GM19328 (cell line): ENCODE data around the gene ARCN1.
"Not testable (repeated sequence)": the region's sequence is repeated elsewhere in the genome, so short reads cannot be mapped to it uniquely, and the experiment has no call there.

Experiments
- ATAC-seq: cut with Tn5 transposase; IDR thresholded peaks from one replicate; pipeline ENCODE4 v1.9.1; 2021; ENCODE audit warnings: mild to moderate bottlenecking, moderate library complexity; ENCODE audit not compliant: unreplicated experiment

ARCN1 gene

GRCh38 chr11:118604566-118604965 is 32.4 kb downstream of the ARCN1 start:
- ATAC-seq: no peak

DNA sequence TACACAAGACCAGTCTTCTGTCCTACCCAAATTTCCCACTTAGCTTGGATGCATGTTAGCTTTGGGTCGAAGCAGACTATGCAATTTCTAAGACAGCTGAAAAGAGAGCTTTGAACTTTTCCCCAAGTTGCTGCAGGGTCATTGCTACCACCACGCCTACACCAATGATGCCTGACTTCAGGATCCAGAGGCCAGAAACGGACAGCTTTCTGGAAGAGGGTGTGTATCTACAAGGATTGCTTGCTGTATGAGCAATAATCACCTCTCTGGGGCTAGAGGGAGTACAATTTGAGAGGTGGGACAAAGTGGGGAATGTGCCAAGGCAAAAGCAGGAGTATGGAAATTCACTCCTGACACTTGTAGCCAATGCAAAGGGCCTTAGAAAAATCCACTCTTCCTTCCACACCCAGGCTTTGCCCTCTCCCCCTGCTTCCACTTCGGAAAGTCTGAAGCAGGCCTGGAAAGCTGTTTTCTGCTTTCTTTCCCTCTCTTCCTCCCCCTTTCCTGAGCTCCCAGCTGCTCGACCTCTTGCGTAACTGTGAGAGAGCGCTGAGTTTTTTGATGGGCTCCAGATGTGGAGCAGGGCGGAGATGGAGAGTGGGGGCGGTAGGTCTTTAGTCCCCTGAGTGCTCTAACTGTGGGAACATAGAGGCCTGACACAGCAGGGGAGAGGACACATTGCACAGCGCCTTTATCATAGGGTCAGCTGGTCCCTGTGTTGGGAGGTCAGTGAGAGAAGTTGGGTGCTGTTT is 33.1 kb downstream of the ARCN1 start:
- ATAC-seq: no peak

GRCh38 chr11:118606157-118606843 is 34.1 kb downstream of the ARCN1 start:
- ATAC-seq: no peak

DNA sequence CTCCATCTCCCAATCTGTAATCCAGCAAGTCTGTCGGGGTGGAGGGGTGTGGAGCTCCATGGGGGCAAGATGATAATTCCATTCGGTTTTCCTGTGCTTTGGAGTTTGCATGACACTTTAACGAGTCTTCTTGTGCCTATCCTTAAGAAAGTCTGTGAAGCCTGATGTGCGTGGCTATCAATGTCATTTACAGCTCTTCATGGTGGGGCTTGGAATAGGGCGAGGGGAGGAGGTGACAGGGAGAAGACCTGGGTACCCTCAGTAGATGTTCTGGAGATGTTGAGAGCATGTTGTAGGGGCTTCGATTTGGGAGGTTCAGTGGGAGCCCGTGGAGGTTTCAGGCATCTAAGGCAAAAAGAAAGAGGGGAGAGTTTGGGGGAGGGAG is 34.6 kb downstream of the ARCN1 start:
- no peak for ATAC-seq

GRCh38 chr11:118607401-118608359 is 35.5 kb downstream of the ARCN1 start, which contains the start of gene PHLDB1:
PHLDB1 (plus strand) TSS chr11:118607615; CDS start chr11:118613837, 6,222 bp downstream.
- no peak for ATAC-seq

DNA sequence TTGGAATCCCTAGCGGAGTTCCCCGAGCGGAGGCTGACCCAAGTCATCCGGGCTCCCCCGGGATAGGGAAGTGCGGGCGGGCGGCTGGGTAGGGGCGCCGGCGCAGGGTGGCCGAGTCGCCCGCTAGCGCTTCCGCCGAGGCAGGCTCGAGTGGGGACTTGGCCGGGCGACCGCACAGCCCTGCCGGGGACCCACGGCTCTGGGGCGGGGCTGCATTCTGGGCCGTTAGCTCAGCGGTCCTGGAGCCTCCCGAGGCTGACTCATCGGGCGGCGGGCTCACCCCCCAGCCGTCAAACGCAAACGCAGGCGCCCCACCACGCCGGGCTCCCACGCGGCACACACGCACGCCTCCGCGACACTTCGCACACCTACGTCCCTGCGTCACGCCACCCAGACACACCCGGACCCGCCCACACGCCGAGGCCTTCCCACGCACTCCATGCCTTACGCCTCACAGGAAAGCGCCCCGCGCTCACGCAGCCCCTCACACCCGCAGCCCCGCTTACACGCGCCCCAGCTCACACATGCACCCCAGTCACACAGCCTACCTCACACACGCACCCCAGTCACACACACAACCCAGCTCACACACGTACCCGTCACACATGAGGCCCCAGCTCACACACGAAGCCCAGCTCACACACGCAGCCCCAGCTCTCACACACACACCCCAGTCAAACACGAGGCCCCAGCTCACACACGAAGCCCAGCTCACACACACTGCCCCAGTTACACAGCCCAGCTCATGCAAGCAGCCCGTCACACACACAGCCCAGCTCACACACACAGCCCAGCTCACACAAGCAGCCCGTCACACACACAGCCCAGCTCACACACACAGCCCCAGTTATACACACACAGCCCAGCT is 36.4 kb downstream of the ARCN1 start:
- no peak for ATAC-seq

GRCh38 chr11:118609380-118610224 is 37.4 kb downstream of the ARCN1 start:
- no peak for ATAC-seq

DNA sequence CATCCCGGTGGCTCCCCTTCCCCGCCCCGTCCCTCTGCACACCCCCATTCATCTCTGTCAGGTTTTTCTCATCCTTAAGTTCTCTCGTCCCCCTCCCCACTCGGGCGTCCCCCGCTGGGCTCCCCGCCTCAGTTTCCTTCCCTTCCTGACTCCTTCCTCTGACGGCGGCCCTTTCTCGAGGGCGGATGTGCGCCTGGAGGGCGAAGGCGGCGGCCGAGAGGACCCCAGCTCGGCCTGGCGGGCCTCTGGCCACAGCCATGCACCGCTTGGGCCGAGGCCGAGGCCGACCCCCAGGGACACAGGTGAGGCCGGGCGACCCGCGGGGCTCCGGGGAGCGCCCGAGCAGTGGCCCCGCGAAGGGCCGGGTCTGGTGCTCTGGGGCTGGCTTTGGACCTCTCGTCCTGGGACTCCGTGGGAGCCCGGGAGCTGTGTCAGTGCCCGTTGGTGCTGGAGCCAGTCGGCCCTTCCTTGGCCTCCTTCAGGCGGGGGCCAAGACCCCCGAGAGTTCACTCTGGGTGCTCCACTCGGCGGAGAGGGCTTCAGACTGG is 38.1 kb downstream of the ARCN1 start:
- ATAC-seq: no peak

GRCh38 chr11:118610773-118611432 is 38.7 kb downstream of the ARCN1 start:
- ATAC-seq: no peak

DNA sequence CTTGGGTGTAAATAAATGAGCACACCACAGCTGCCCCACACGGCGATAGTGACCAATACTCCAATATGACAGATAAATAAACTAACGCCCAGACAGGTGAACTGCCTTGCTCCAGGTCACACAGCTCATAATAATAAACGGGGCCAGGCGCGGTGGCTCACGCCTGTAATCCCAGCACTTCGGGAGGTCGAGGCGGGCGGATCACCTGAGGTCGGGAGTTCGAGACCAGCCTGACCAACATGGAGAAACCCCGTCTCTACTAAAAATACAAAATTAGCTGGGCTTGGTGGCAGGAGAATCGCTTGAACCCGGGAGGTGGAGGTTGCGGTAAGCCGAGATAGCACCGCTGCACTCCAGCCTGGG is 39.2 kb downstream of the ARCN1 start:
- ATAC-seq: not testable (repeated sequence)

DNA sequence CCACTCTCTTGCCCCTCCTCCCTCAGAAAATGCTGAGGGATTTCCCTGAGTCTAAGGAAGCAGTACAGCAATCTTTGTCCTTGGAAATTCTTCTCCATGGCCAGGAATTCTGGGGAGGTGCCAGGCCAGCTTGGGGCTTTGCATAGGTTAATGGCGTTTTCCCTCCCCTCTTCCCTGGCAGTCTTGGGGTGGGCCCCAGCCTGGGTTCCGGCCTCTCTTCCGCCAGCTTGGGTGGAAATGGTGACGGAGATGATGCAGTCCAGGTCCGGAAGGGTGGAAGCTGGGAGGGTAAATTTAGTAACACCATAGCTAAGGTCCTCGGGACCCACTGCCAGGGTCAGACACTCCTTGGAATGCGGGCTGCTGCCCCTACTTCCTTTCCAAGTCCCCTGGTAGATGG is 40.2 kb downstream of the ARCN1 start:
- no peak for ATAC-seq

DNA sequence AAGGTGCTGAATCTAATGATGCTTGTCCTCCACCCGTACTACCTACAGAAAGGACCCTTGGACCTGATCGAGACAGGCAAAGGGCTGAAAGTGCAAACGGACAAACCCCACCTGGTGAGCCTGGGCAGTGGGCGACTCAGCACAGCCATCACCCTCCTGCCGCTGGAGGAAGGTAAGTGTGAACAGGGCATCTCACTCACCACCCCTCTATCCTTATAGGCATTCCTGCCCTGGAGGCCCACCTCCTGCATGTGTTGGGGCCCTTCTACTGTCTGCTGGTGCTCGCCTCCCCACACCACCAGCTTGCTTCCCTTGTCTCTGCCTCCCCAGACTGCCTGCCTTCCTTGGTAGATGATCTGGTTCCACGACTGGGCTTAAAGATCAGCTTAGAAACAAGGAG is 42.3 kb downstream of the ARCN1 start:
- no peak for ATAC-seq

DNA sequence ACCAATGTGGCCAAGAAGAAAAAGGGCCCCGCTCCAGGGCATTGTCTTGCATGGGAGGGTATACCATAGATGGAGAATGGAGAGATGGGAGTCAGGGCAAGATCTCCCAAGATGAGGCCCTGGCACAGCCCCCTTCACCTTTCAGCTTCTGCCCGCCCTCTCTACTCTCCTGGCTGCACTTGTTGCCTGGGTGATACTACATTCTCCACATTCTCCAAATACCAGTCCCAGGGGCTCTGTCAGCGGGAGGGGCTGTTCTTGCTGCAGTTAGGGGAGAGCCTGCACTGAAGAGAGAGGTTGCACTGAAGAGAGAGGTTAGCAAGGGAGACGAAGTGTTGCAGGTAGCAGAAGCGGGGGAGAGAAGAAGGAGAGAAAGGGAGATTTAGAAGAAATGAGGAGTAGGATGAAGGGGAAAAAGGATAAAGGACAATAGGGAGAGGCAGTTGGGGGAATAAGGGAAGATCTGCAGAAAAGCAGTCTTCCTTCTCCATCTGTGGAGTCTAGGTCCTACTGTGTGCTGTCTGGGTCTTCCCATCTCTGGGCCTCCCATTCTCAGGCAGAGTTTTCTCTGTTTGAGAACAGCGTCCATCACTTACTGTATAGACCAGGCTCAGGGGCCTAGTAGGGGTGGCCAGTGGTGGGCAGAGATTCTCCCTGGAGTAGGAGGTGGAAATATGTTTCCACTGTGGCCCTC is 43.2 kb downstream of the ARCN1 start:
- ATAC-seq: no peak

DNA sequence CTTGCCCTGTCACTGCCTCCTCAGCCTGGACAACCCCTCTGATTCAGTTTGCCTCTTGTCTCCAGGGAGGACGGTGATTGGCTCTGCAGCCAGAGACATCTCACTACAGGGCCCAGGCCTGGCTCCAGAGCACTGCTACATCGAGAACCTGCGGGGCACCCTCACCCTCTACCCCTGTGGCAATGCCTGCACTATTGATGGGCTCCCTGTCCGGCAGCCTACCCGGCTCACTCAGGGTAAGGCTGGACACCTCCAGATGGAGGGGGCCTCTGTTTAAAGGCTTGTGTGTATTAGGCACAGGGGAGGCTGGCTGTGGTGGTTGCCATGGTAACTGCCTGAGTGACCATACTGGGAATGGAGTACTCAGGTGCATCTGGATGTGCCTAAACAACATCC is 43.8 kb downstream of the ARCN1 start:
- ATAC-seq: no peak

GRCh38 chr11:118618115-118618990 is 46.1 kb downstream of the ARCN1 start:
- no peak for ATAC-seq

GRCh38 chr11:118618991-118619375 is 46.8 kb downstream of the ARCN1 start:
- no peak for ATAC-seq
